ENCODE results near the gene CDCA5.
A peak's percentile ranks its signal among the peaks of the same experiment; 100 is the strongest.

The CDCA5 gene

DNA sequence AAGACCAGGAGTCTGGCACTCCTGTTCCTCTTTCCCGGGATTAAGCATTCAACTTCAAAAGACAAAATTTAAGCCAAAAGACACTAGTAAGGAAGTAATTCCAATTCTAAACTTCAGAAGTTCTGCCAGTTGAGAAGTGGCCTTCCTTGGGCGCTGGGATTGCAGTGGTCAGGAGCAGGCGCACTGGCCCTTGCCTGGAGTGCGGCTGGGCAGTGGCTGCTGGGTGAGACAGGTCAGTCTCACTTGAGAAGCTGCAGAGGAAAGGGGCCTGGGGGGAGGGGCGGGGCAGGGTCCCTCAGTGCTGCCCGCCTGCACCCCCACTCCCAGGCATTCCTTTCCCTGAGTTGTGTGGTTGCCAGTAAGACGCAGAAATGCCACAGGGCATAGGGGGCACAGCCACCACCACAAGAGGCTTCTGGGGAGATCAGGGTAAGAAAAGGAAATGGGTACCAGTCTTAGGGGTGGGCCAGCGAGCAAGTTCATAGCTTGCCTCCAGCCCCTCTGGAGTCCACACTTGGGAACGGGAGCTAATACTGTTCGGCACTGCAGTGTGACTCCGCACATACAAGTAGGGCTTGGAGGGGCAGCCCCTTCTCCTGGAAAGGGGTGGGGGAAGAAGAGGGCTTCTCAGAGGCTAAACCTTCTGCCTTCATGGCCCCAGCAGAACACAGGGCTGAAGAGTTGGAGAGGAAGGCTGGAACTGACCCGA, 43.8 kb upstream of the CDCA5 start:
- no peak for DNase-seq
- Histone ChIP-seq H3K9me3 (ENCODE audit: control insufficient read depth, low read length) (no peaks in the 10 kb centered on the region), H3K27ac (ENCODE audit: insufficient read depth, low read length, poor library complexity, severe bottlenecking) (no peak overlapping the region), H3K27me3 (replicated peaks; ENCODE audit: control insufficient read depth, insufficient read depth, low read length, poor library complexity, severe bottlenecking) (no peaks in the 10 kb centered on the region), H3K36me3 (ENCODE audit: control insufficient read depth, insufficient read depth, low read length) (peaks cover 86% of the 10 kb centered on the region), H3K4me3 (ENCODE audit: insufficient read depth, low read depth, low read length, poor library complexity, severe bottlenecking) (no peak overlapping the region), H3K4me1 (ENCODE audit: control insufficient read depth, insufficient read depth, low read length, poor library complexity, severe bottlenecking) (peaks cover 7% of the 10 kb centered on the region)

DNA sequence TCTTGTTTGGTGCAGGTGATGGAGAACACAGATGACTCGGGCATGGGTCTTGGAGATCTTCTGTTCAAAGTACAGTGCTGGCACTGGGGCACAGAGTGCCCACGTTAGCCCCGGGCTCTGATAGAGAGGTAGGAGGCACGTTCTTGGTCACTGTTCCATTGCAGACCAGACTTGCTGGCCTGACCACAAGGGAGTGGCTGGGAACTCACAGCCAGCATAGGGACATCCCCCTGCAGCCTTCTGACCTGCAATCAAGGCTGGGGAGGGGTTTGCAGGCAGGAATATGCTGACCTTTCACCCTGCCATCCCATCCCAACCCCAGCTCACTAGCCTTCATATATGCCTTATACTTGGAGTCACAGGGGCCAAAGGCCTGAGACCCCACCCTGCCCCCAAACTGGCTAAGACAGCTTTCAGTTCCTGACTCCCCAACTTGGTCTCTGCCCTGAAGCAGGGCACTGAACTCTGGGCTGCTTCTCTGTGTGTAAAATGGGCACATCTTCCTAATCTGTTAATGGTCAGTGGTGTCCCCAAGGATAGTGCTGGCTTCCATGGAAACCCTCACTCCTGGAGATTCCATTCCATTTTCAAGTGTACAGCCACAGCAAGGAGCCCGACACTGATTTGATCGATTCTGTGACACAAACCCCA, 42.9 kb upstream of the CDCA5 start:
- Histone ChIP-seq H3K27me3 (replicated peaks; ENCODE audit: control insufficient read depth, insufficient read depth, low read length, poor library complexity, severe bottlenecking) (no peaks in the 10 kb centered on the region), H3K27ac (ENCODE audit: insufficient read depth, low read length, poor library complexity, severe bottlenecking) (no peak overlapping the region), H3K4me1 (ENCODE audit: control insufficient read depth, insufficient read depth, low read length, poor library complexity, severe bottlenecking) (peaks cover 7% of the 10 kb centered on the region), H3K4me3 (ENCODE audit: insufficient read depth, low read depth, low read length, poor library complexity, severe bottlenecking) (no peak overlapping the region), H3K36me3 (ENCODE audit: control insufficient read depth, insufficient read depth, low read length) (peaks cover 77% of the 10 kb centered on the region), H3K9me3 (ENCODE audit: control insufficient read depth, low read length) (no peaks in the 10 kb centered on the region)
- DNase-seq, result no peak

DNA sequence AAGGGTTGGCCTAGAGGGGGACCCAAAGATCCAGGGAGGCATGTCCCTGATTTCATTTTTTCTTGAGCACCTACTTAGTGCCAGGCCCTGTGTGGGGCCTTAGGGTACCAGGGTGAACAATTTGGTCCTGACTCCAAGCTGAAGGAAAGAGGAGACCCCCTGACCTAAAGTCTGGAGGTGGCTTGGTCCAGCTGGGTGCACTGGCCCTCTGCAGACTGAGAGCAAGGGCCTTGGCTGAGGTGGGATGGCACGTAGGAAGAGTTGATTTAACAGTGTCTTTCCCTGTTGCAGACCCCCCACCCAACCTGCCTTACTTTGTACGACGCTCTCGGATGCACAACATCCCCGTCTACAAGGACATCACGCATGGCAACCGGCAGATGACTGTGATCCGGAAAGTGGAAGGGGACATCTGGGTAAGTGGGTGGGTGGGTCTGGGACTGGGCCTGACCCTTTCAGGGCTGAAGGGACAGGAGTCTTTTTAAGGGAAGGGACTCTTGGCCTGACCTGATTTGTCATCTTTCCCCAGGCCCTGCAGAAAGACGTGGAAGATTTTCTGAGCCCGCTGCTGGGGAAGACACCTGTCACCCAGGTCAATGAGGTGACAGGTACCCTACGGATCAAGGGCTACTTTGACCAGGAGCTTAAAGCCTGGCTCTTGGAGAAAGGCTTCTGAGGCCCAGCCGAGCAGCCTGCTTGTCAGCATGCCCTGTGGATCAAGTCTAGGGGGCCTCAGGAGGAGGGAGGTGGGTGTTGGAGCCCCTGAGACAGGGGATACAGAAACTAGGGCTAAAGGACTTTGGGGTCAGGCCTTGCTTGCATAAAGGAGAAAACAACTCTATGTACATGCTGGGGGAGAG, 41.6 kb upstream of the CDCA5 start:
- Histone ChIP-seq H3K36me3 (ENCODE audit: control insufficient read depth, insufficient read depth, low read length) (peaks cover 68% of the 10 kb centered on the region), H3K4me3 (ENCODE audit: insufficient read depth, low read depth, low read length, poor library complexity, severe bottlenecking) (no peak overlapping the region), H3K27ac (ENCODE audit: insufficient read depth, low read length, poor library complexity, severe bottlenecking) (no peak overlapping the region), H3K4me1 (ENCODE audit: control insufficient read depth, insufficient read depth, low read length, poor library complexity, severe bottlenecking) (peaks cover 12% of the 10 kb centered on the region), H3K9me3 (ENCODE audit: control insufficient read depth, low read length) (no peaks in the 10 kb centered on the region), H3K27me3 (replicated peaks; ENCODE audit: control insufficient read depth, insufficient read depth, low read length, poor library complexity, severe bottlenecking) (no peaks in the 10 kb centered on the region)
- no peak for DNase-seq

DNA sequence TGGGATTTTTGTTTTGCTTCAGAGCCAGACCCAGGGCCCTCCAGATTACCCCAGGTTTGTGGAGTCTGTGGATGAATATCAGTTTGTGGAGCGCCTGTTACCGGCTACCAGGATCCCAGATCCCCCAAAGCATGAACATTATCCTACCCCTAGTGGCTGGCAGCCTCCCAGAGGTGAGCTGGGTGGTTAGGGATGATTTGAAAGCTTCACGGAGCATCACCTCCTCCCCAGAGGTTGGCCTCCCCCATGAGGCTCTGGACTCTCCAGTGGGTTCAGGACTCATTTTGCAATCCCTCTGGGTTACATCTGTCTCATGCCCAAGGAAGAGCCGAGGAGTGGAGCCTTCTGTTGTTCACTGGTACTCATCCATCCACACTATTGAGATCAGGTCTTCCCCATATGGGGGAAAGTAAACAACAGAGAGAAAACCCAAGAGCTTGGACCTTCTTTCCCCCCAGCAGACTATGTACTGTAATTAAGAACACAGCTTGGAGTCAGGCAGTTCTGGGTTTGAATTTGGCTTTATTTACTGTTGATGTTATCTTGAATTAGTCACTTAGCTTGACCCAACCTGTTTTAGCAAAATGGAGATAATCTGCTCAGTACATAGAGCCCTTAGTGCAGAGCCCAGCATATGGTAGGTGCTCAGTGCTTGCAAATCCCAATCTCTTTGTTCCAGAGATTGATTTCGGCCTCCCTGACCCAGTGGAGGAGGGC, 40.8 kb upstream of the CDCA5 start:
- no peak overlapping the region for H3K27ac ChIP-seq (ENCODE audit: insufficient read depth, low read length, poor library complexity, severe bottlenecking)
- H3K9me3 ChIP-seq (ENCODE audit: control insufficient read depth, low read length), result no peaks in the 10 kb centered on the region
- peaks cover 68% of the 10 kb centered on the region for H3K36me3 ChIP-seq (ENCODE audit: control insufficient read depth, insufficient read depth, low read length)

GRCh38 chr11:65121865-65122696, 38.2 kb upstream of the CDCA5 start, which contains the start of the genes FAU and MRPL49:
Gene FAU (minus strand): TSS chr11:65122134. CDS start chr11:65121813, 321 bp downstream.
Gene MRPL49 (plus strand): TSS chr11:65122321. CDS start chr11:65122347, 26 bp downstream.
- DNase-seq, result peak; percentile 97 to 98 (median 97)
- Histone ChIP-seq H3K36me3 (ENCODE audit: control insufficient read depth, insufficient read depth, low read length) (peaks cover 58% of the 10 kb centered on the region), H3K27me3 (replicated peaks; ENCODE audit: control insufficient read depth, insufficient read depth, low read length, poor library complexity, severe bottlenecking) (no peaks in the 10 kb centered on the region), H3K4me3 (ENCODE audit: insufficient read depth, low read depth, low read length, poor library complexity, severe bottlenecking) (peak within 1 kb of the TSS; percentile 80), H3K9me3 (ENCODE audit: control insufficient read depth, low read length) (no peaks in the 10 kb centered on the region), H3K27ac (ENCODE audit: insufficient read depth, low read length, poor library complexity, severe bottlenecking) (peak within 1 kb of the TSS; percentile 94), H3K4me1 (ENCODE audit: control insufficient read depth, insufficient read depth, low read length, poor library complexity, severe bottlenecking) (peaks cover 15% of the 10 kb centered on the region)

More for the DNA sequence above, 40.8 kb upstream of the CDCA5 start:
- peaks cover 12% of the 10 kb centered on the region for H3K4me1 ChIP-seq (ENCODE audit: control insufficient read depth, insufficient read depth, low read length, poor library complexity, severe bottlenecking)
- no peaks in the 10 kb centered on the region for H3K27me3 ChIP-seq (replicated peaks; ENCODE audit: control insufficient read depth, insufficient read depth, low read length, poor library complexity, severe bottlenecking)
- no peak overlapping the region for H3K4me3 ChIP-seq (ENCODE audit: insufficient read depth, low read depth, low read length, poor library complexity, severe bottlenecking)
- DNase-seq, result no peak

- peaks cover 21% of the 10 kb centered on the region for H3K4me1 ChIP-seq (ENCODE audit: control insufficient read depth, insufficient read depth, low read length, poor library complexity, severe bottlenecking)
- no peak for DNase-seq
- H3K27me3 ChIP-seq (replicated peaks; ENCODE audit: control insufficient read depth, insufficient read depth, low read length, poor library complexity, severe bottlenecking), result no peaks in the 10 kb centered on the region
- H3K36me3 ChIP-seq (ENCODE audit: control insufficient read depth, insufficient read depth, low read length), result peaks cover 51% of the 10 kb centered on the region
- H3K27ac ChIP-seq (ENCODE audit: insufficient read depth, low read length, poor library complexity, severe bottlenecking), result peak overlapping the region; percentile 94
- H3K9me3 ChIP-seq (ENCODE audit: control insufficient read depth, low read length), result no peaks in the 10 kb centered on the region
- H3K4me3 ChIP-seq (ENCODE audit: insufficient read depth, low read depth, low read length, poor library complexity, severe bottlenecking), result peak overlapping the region; percentile 80
These were observed 37.6 kb upstream of the CDCA5 start for GRCh38 chr11:65121447-65121864.

DNA sequence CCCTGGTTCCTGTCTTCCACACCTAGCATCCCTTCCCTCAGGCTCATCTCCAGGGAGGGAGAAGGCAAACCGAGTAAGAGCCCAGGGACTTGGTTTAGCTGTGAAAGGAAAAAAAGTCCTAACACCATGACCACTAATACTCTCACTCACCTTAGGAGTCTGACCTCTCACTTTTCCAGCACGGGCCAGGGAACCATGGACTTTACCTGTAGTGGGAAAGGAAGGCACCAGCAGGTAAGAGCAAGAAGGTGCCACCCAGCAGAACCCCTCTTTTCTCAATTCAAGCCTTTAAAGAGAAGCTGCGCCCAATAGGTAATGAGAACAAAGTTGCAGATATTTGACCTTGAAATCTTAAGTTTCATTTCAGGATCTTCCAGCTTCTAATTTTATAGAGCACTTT, 37.0 kb upstream of the CDCA5 start:
- Histone ChIP-seq H3K4me3 (ENCODE audit: insufficient read depth, low read depth, low read length, poor library complexity, severe bottlenecking) (peak overlapping the region; percentile 80), H3K36me3 (ENCODE audit: control insufficient read depth, insufficient read depth, low read length) (peaks cover 49% of the 10 kb centered on the region), H3K9me3 (ENCODE audit: control insufficient read depth, low read length) (no peaks in the 10 kb centered on the region), H3K4me1 (ENCODE audit: control insufficient read depth, insufficient read depth, low read length, poor library complexity, severe bottlenecking) (peaks cover 28% of the 10 kb centered on the region), H3K27ac (ENCODE audit: insufficient read depth, low read length, poor library complexity, severe bottlenecking) (peak overlapping the region; percentile 94), H3K27me3 (replicated peaks; ENCODE audit: control insufficient read depth, insufficient read depth, low read length, poor library complexity, severe bottlenecking) (no peaks in the 10 kb centered on the region)
- DNase-seq, result no peak

GRCh38 chr11:65119670-65119995, 35.8 kb upstream of the CDCA5 start:
- H3K4me1 ChIP-seq (ENCODE audit: control insufficient read depth, insufficient read depth, low read length, poor library complexity, severe bottlenecking), result peaks cover 30% of the 10 kb centered on the region
- DNase-seq, result no peak
- no peaks in the 10 kb centered on the region for H3K27me3 ChIP-seq (replicated peaks; ENCODE audit: control insufficient read depth, insufficient read depth, low read length, poor library complexity, severe bottlenecking)
- no peak overlapping the region for H3K27ac ChIP-seq (ENCODE audit: insufficient read depth, low read length, poor library complexity, severe bottlenecking)
- no peaks in the 10 kb centered on the region for H3K9me3 ChIP-seq (ENCODE audit: control insufficient read depth, low read length)
- H3K36me3 ChIP-seq (ENCODE audit: control insufficient read depth, insufficient read depth, low read length), result peaks cover 44% of the 10 kb centered on the region
- H3K4me3 ChIP-seq (ENCODE audit: insufficient read depth, low read depth, low read length, poor library complexity, severe bottlenecking), result no peak overlapping the region
